Muscle layer of duodenum (tissue), 2 donors: ENCODE measurements around the gene ARMC10.

ENCODE experiments used
- H3K27ac ChIP-seq: one replicate; pipeline ENCODE4 v1.7.0; 2013; ENCODE audit warnings: mild to moderate bottlenecking, low read length
- H3K27me3 ChIP-seq: one replicate; pipeline ENCODE4 v1.7.0; 2013; ENCODE audit warnings: low read depth, mild to moderate bottlenecking, control low read depth, low read length
- H3K36me3 ChIP-seq, 2 donors: one replicate each; pipeline ENCODE4 v1.7.0; 2013; ENCODE audit warnings: low read length in 2 of 2, control low read depth in 1 of 2, mild to moderate bottlenecking in 1 of 2; ENCODE audit not compliant: insufficient read depth in 2 of 2, control insufficient read depth in 1 of 2
- H3K4me1 ChIP-seq, 2 donors: one replicate each; pipeline ENCODE4 v1.7.0; 2013; ENCODE audit warnings: low read length in 2 of 2, mild to moderate bottlenecking in 2 of 2, control low read depth in 1 of 2, moderate library complexity in 1 of 2; ENCODE audit not compliant: insufficient read depth in 2 of 2, control insufficient read depth in 1 of 2
- H3K4me3 ChIP-seq, 2 donors: one replicate each; pipeline ENCODE4 v1.7.0; 2013; ENCODE audit warnings: low read length in 2 of 2, low read depth in 1 of 2, mild to moderate bottlenecking in 1 of 2
- H3K9me3 ChIP-seq, 2 donors: one replicate each; pipeline ENCODE4 v1.7.0; 2013; ENCODE audit warnings: low read length in 2 of 2, control low read depth in 1 of 2, mild to moderate bottlenecking in 1 of 2; ENCODE audit not compliant: control insufficient read depth in 1 of 2
- donor health status: healthy.

The ARMC10 gene

GRCh38 chr7:103127006-103127405 lies 52.1 kb downstream of the ARMC10 start:
- Histone ChIP-seq H3K36me3 (peaks cover 13 to 21% of the 10 kb centered on the region in 2 donors), H3K27ac (no peak overlapping the region), H3K9me3 (no peaks in the 10 kb centered on the region), H3K27me3 (no peaks in the 10 kb centered on the region), H3K4me3 (no peak overlapping the region), H3K4me1 (peaks cover 0 to 8% of the 10 kb centered on the region in 2 donors)

- Histone ChIP-seq H3K36me3 (peaks cover 13 to 18% of the 10 kb centered on the region in 2 donors), H3K4me1 (peaks cover 0 to 12% of the 10 kb centered on the region in 2 donors), H3K27me3 (no peaks in the 10 kb centered on the region), H3K9me3 (no peaks in the 10 kb centered on the region), H3K4me3 (no peak overlapping the region), H3K27ac (no peak overlapping the region)
Observed at GRCh38 chr7:103129702-103130549, 55.0 kb downstream of the ARMC10 start.

- H3K4me1 ChIP-seq, result peaks cover 4 to 12% of the 10 kb centered on the region in 2 donors
- H3K27ac ChIP-seq, result no peak overlapping the region
- H3K36me3 ChIP-seq, result peaks cover 13 to 16% of the 10 kb centered on the region in 2 donors
- no peak overlapping the region for H3K4me3 ChIP-seq
- H3K9me3 ChIP-seq, result no peaks in the 10 kb centered on the region
- no peaks in the 10 kb centered on the region for H3K27me3 ChIP-seq
Observed at GRCh38 chr7:103130901-103131624, 56.1 kb downstream of the ARMC10 start.

DNA sequence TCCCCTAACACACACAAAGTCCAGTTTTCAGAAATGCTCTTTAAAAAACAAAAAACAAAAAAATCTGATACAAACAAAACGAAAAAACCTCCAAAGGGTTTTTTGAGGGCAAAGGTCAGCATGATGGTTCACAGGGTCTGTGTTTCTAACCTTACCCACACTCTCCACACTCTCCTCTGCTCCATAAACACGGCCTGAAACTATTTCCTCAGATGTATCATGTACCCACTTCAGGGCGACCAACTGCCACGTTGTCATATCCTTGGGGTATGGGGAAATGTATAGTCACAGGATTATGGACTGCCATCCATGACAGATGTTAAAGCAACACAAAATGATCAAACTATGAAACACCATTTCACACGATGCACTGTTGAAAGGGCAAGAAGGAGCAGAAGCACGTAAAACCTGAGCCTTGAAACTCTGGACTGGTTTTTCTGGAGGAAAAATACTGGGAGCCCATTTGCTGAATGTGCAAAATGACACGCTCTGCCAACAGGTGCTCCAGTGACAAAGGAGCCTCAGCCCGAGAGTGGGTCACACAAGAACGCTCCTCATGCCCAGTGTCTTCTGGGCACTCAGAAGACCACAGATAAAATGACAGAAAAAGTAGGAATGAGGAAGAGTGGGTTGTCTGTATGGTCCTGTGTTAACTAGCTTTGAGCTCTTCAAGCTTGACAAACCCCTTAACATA lies 58.2 kb downstream of the ARMC10 start:
- no peak overlapping the region for H3K4me3 ChIP-seq
- peaks cover 4 to 12% of the 10 kb centered on the region in 2 donors for H3K4me1 ChIP-seq
- H3K36me3 ChIP-seq, result peaks cover 2 to 3% of the 10 kb centered on the region in 2 donors
- H3K27me3 ChIP-seq, result no peaks in the 10 kb centered on the region
- no peaks in the 10 kb centered on the region for H3K9me3 ChIP-seq
- H3K27ac ChIP-seq, result no peak overlapping the region

DNA sequence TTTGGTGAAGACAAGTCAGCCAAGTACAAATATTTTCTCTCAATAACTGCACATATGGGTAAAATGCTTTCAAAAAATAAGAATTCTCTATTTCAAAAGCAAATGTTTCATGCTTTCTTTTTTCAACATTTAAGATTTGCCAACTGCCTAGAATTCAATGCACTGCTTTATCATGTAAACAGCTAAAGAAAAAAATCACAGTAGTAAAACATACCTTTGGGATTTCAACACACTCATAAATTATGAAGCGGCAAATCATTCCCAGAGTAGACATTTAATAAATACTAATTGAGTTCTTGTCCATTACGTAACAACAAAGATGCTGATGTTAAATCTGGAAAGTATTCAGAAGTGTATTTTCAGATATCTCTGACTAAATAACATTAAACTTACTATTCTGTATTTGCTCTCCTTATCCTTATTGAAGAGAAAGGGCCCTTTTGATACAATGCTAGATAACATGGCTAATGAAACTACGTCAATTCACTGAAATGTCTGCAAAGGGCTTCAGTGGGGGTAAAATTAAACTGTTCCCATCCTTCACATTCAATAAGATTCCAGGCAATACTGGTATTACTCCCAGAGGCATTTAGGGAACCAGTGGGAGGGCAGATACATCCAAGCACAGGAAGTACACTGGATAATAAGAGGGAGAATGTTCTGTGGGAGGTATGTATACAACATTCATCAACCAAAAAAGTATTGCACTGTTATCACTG lies 60.1 kb downstream of the ARMC10 start:
- Histone ChIP-seq H3K4me1 (peaks cover 4 to 7% of the 10 kb centered on the region in 2 donors), H3K27me3 (no peaks in the 10 kb centered on the region), H3K27ac (no peak overlapping the region), H3K4me3 (no peak overlapping the region), H3K9me3 (no peaks in the 10 kb centered on the region), H3K36me3 (no peaks in the 10 kb centered on the region)

DNA sequence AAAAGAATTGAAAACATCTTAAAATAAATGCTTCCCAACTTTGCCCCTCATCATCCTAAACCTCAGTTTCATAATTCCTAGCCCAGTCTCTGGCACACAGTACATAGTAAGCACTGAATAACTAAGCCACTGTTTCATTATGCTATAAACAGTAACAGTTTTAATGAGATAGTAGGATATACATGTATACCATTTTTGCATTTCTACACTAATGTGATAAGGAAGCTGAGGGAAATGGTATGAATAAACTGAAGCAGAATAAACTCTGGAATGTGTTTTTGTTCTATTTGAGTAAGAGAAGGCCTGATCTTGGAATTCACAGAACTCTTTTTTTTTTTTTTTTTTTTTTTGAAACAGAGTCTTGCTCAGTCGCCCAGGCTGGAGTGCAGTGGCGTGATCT lies 65.1 kb downstream of the ARMC10 start:
- no peak overlapping the region for H3K4me3 ChIP-seq
- peaks cover 0 to 3% of the 10 kb centered on the region in 2 donors for H3K4me1 ChIP-seq
- H3K27me3 ChIP-seq, result no peaks in the 10 kb centered on the region
- H3K9me3 ChIP-seq, result no peaks in the 10 kb centered on the region
- no peaks in the 10 kb centered on the region for H3K36me3 ChIP-seq
- H3K27ac ChIP-seq, result no peak overlapping the region

DNA sequence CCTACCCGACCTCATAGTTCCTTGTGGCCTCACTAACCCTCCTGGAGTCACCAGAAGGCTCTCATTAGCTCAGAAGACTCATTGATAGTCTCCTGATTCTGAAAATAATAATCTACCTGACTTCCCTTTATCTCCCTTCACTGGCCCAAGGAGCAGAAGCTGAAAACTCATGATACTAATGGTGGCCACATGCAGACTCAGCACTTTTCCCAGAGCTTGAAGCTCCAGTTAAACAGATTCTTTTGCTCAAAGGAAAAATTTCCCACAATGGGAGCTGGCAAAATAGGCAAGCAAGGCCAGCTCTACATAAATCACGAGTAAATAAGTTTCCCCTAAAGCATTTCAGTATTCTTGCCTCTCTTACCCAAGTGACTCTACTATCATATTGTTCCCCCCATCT lies 65.7 kb downstream of the ARMC10 start:
- Histone ChIP-seq H3K9me3 (no peaks in the 10 kb centered on the region), H3K4me1 (no peaks in the 10 kb centered on the region), H3K36me3 (no peaks in the 10 kb centered on the region), H3K27me3 (no peaks in the 10 kb centered on the region), H3K27ac (no peak overlapping the region), H3K4me3 (no peak overlapping the region)

GRCh38 chr7:103141753-103142404 lies 66.9 kb downstream of the ARMC10 start:
- Histone ChIP-seq H3K4me3 (no peak overlapping the region), H3K4me1 (no peaks in the 10 kb centered on the region), H3K36me3 (no peaks in the 10 kb centered on the region), H3K9me3 (no peaks in the 10 kb centered on the region), H3K27ac (no peak overlapping the region), H3K27me3 (no peaks in the 10 kb centered on the region)

DNA sequence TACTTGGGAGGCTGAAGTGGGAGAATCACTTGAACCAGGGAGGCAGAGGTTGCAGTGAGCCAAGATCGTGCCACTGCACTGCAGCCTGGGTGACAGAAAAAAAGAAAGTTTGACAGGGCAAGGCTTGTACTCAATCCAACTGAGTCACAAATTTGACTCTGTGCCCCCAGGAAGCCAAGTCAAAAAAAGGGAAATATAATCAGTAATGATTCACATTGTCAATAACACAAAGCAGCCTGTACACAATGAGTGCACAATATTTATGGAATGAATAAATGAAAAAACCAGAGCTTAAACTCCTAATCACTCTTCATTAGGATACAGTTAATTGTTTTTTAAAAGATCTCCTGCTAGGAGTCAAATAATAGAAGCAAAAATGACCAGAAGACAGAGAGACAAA lies 67.6 kb downstream of the ARMC10 start:
- no peak overlapping the region for H3K4me3 ChIP-seq
- no peaks in the 10 kb centered on the region for H3K36me3 ChIP-seq
- H3K9me3 ChIP-seq, result no peaks in the 10 kb centered on the region
- peaks cover 5 to 6% of the 10 kb centered on the region in 2 donors for H3K4me1 ChIP-seq
- H3K27me3 ChIP-seq, result no peaks in the 10 kb centered on the region
- H3K27ac ChIP-seq, result no peak overlapping the region

DNA sequence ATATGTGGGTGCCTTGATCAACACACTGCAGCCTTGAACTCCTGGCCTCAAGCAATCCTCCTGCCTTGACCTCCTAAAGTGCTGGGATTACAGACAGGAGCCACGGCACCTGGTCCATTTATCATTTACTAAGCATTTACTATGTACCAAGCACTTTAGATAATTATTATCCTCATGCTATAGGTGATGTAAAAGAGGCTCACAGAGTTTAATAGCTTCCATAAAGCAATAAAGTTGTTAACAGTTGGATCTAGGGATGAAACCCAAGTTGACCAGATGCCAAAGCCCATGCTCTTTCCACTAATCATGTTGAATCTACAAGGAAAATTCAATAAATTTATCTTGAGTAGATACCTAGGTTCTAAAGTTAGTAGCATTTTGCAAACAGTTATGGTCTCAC lies 68.9 kb downstream of the ARMC10 start:
- no peak overlapping the region for H3K27ac ChIP-seq
- H3K4me1 ChIP-seq, result peaks cover 5 to 12% of the 10 kb centered on the region in 2 donors
- no peak overlapping the region for H3K4me3 ChIP-seq
- H3K27me3 ChIP-seq, result no peaks in the 10 kb centered on the region
- H3K9me3 ChIP-seq, result no peaks in the 10 kb centered on the region
- no peaks in the 10 kb centered on the region for H3K36me3 ChIP-seq
